Measurements from ENCODE around the gene PPARA.
"Not testable (repeated sequence)": the region's sequence is repeated elsewhere in the genome, so short reads cannot be mapped to it uniquely, and the experiment has no call there.

PPARA gene

DNA sequence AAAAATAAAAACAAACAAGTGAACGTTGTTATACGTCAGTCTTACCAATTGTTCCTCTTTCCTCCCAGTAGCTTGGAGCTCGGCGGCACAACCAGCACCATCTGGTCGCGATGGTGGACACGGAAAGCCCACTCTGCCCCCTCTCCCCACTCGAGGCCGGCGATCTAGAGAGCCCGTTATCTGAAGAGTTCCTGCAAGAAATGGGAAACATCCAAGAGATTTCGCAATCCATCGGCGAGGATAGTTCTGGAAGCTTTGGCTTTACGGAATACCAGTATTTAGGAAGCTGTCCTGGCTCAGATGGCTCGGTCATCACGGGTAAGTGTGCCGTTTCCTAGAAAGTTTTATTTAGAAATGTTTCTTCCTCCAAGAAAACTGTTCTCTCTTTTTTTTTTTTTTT, 47.9 kb downstream of the PPARA start:
- Histone ChIP-seq H3K27ac (ENCODE audit: low read depth, low read length, severe bottlenecking) (no peak overlapping the region), H3K9me3 (ENCODE audit: control insufficient read depth, low read length) (no peaks in the 10 kb centered on the region), H3K4me3 (ENCODE audit: extremely low read depth, insufficient read depth, low read length, poor library complexity, severe bottlenecking) (no peak overlapping the region), H3K36me3 (ENCODE audit: control insufficient read depth, insufficient read depth, low read length) (no peaks in the 10 kb centered on the region), H3K4me1 (ENCODE audit: control insufficient read depth, insufficient read depth, low read length, poor library complexity, severe bottlenecking) (peaks cover 7% of the 10 kb centered on the region)
- 89 to 100% methylated on average over 13 to 14 of the region's 18 CpGs for WGBS, 2 experiments (ENCODE audit: insufficient coverage in 2 of 2)

DNA sequence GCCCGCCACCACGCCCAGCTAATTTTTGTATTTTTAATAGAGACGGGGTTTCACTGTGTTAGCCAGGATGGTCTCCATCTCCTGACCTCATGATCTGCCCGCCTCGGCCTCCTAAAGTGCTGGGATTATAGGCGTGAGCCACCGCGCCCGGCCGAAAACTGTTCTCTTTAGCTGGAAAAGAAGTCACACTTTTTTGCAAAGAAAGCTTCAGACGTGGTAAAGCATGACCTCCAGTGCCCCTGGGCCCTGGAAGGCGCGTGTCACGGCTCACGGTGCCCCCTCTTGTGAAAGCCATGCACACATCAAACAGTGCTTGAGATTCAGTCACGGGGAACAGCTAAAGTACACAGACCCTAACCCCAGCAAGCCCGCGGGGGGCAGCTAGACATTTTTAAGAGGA, 48.5 kb downstream of the PPARA start:
- H3K36me3 ChIP-seq (ENCODE audit: control insufficient read depth, insufficient read depth, low read length); H3K4me3 ChIP-seq (ENCODE audit: extremely low read depth, insufficient read depth, low read length, poor library complexity, severe bottlenecking); H3K4me1 ChIP-seq (ENCODE audit: control insufficient read depth, insufficient read depth, low read length, poor library complexity, severe bottlenecking); H3K27ac ChIP-seq (ENCODE audit: low read depth, low read length, severe bottlenecking); H3K9me3 ChIP-seq (ENCODE audit: control insufficient read depth, low read length): not testable (repeated sequence)
- WGBS, 2 experiments (ENCODE audit: insufficient coverage in 2 of 2), result 93 to 96% methylated on average over 13 to 15 of the region's 18 CpGs

DNA sequence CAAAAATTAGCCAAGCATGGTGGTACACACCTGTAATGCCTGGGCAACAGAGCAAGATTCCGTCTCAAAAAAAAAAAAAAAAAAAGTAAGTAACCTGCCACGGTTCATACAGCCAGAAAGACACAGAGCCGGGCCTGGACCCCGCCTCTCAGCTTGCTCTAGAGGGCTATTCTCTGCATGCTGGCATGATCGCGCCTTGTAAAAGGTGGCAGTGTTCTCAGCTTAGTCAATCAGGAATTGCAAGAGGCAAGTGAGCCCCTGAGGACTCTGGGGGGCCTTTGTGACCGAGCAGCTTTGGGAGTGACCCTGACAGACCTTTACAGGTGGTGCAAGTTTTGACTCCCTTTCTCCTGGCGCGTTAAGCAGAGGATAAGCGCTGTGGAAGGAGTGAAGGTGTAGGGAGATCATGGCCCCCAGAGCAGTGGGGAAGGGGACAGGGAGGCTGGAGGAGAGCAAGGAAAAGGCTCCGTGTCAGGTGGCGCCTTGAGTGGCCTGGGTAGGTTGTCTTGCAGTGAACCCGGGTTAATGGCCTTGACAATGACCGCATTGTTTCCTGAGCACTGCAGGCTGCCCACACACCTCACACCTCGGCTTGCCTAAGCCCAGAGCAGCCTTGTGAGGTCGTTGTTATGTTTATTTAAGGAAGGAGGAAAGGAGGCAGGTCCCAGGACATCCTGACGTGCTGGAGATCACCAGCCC, 50.9 kb downstream of the PPARA start:
- Histone ChIP-seq H3K4me1 (ENCODE audit: control insufficient read depth, insufficient read depth, low read length, poor library complexity, severe bottlenecking) (peaks cover 7% of the 10 kb centered on the region), H3K27ac (ENCODE audit: low read depth, low read length, severe bottlenecking) (no peak overlapping the region), H3K4me3 (ENCODE audit: extremely low read depth, insufficient read depth, low read length, poor library complexity, severe bottlenecking) (no peak overlapping the region), H3K36me3 (ENCODE audit: control insufficient read depth, insufficient read depth, low read length) (no peaks in the 10 kb centered on the region), H3K9me3 (ENCODE audit: control insufficient read depth, low read length) (no peaks in the 10 kb centered on the region)
- 42 to 59% methylated on average over 8 to 11 of the region's 17 CpGs for WGBS, 2 experiments (ENCODE audit: insufficient coverage in 2 of 2)

DNA sequence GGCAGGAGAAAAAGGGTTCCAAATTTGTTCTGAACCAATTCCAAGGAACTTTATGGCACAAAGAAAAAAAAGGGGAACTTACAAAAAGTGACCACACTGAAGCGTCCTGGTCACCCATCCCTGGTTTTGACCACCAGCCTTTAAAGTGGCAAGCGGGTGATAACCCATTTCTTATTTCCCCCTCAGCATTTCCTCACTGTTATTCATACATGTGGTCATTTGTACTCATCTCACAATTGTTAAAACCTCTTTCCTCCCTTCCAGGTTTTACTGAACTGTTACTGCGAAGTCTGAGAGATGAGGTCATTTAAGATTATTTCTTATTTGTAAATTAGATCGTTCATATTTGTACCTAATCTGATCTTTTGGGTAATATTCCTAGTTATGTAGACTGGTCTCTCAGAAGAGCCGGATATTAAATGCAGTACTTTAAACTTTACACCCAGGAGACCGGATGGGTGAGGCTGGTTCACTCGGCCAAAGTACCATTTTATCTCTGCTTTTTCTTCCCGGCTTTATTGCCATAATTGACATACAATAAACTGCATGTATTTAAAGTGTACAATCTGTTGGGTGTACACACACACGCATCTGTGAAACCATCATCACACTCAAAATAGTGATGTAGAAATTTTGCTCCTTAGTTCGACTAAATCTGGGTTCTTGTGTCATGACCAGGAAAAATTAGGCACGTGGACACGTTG, 52.7 kb downstream of the PPARA start:
- H3K9me3 ChIP-seq (ENCODE audit: control insufficient read depth, low read length), result no peaks in the 10 kb centered on the region
- H3K27ac ChIP-seq (ENCODE audit: low read depth, low read length, severe bottlenecking), result no peak overlapping the region
- H3K36me3 ChIP-seq (ENCODE audit: control insufficient read depth, insufficient read depth, low read length), result no peaks in the 10 kb centered on the region
- WGBS, 2 experiments (ENCODE audit: insufficient coverage in 2 of 2), result 91 to 93% methylated on average over 5 to 7 of the region's 12 CpGs
- peaks cover 7% of the 10 kb centered on the region for H3K4me1 ChIP-seq (ENCODE audit: control insufficient read depth, insufficient read depth, low read length, poor library complexity, severe bottlenecking)
- no peak overlapping the region for H3K4me3 ChIP-seq (ENCODE audit: extremely low read depth, insufficient read depth, low read length, poor library complexity, severe bottlenecking)

DNA sequence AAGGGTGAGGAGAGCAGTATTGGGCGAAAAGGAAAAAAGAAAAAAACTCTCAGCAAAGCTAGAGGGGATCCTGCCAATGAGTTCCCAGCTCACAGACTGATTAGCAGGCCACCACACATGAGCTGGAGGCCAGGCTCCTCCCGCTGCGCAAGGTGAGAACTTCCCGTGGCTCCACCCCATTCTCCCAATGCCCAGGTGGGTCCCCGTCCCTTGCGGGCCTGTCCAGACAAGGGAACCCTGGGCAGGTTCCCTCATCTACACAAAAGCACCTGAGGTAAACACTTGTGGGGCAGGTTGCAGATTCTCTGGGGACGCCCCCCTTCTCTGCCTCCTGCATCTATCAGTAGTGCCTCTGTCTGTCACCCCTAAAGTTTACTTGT, 53.3 kb downstream of the PPARA start:
- Histone ChIP-seq H3K4me1 (ENCODE audit: control insufficient read depth, insufficient read depth, low read length, poor library complexity, severe bottlenecking) (peaks cover 7% of the 10 kb centered on the region), H3K9me3 (ENCODE audit: control insufficient read depth, low read length) (peaks cover under 1% of the 10 kb centered on the region), H3K4me3 (ENCODE audit: extremely low read depth, insufficient read depth, low read length, poor library complexity, severe bottlenecking) (no peak overlapping the region), H3K27ac (ENCODE audit: low read depth, low read length, severe bottlenecking) (no peak overlapping the region), H3K36me3 (ENCODE audit: control insufficient read depth, insufficient read depth, low read length) (no peaks in the 10 kb centered on the region)
- 89 to 95% methylated on average over 4 to 6 of the region's 7 CpGs for WGBS, 2 experiments (ENCODE audit: insufficient coverage in 2 of 2)

DNA sequence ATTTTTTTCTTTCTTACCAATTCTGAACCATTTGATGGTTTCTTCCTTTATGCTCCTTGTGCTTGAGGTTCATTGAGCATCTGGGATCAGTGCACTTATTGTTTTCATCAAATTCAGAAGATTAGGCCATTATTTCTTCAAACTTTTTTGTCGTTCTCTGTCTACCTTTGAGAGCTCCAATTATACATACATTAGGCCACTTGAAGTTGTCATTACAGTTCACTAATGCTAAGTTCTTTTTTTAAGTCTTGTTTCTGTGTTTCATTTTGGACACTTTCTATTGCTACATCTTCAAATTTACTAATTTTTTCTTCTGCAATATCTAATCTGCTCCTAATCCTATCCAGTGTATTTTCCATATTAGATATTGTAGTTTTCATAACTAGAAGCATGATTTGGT, 58.9 kb downstream of the PPARA start:
- Histone ChIP-seq H3K4me3 (ENCODE audit: extremely low read depth, insufficient read depth, low read length, poor library complexity, severe bottlenecking) (no peak overlapping the region), H3K9me3 (ENCODE audit: control insufficient read depth, low read length) (peaks cover 17% of the 10 kb centered on the region), H3K27ac (ENCODE audit: low read depth, low read length, severe bottlenecking) (no peak overlapping the region), H3K36me3 (ENCODE audit: control insufficient read depth, insufficient read depth, low read length) (no peaks in the 10 kb centered on the region), H3K4me1 (ENCODE audit: control insufficient read depth, insufficient read depth, low read length, poor library complexity, severe bottlenecking) (no peaks in the 10 kb centered on the region)
- WGBS, 2 experiments (ENCODE audit: insufficient coverage in 2 of 2), result no CpG with 5 or more reads among the region's 1 CpG

DNA sequence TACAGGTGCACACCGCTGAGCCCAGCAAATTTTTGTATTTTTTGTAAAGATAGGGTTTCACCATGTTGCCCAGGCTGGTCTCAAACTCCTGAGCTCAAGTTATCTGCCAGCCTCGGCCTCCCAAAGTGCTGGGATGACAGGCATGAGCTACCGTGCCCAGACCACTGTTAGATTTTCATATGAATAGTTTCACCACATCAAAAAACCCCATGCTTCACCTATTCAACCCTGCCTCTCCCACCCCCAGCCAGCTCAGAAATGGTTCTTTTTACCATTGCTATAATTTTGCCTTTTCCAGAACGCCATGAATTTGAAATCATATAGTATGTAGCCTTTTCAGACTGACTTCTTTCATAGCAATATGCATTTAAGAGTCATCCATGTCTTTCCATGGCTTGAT, 61.9 kb downstream of the PPARA start:
- no peaks in the 10 kb centered on the region for H3K4me1 ChIP-seq (ENCODE audit: control insufficient read depth, insufficient read depth, low read length, poor library complexity, severe bottlenecking)
- no peaks in the 10 kb centered on the region for H3K36me3 ChIP-seq (ENCODE audit: control insufficient read depth, insufficient read depth, low read length)
- peaks cover 17% of the 10 kb centered on the region for H3K9me3 ChIP-seq (ENCODE audit: control insufficient read depth, low read length)
- H3K4me3 ChIP-seq (ENCODE audit: extremely low read depth, insufficient read depth, low read length, poor library complexity, severe bottlenecking), result no peak overlapping the region
- WGBS, 2 experiments (ENCODE audit: insufficient coverage in 2 of 2), result 70 to 90% methylated on average over 3 to 4 of the region's 4 CpGs
- no peak overlapping the region for H3K27ac ChIP-seq (ENCODE audit: low read depth, low read length, severe bottlenecking)

DNA sequence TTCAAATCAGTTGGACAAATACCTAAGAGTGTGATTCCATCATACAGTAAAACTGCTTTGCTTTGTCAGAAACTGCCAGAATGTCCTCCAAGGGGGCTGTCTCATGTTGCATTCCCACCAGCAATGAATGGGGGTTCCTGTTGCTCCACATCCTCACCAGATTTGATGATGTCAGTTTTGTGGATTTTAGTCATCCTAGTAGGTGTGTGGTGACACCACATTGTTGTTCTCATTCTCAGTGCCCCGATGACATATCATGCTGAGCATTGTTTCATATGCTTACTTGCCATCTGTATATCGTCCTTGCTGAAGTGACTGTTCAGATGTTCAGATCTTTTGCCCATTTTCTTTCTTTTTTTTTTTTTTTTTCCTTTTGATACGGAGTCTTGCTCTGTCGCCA, 62.7 kb downstream of the PPARA start:
- 87 to 98% methylated on average over 3 of the region's 4 CpGs for whole genome bisulfite sequencing, 2 experiments (ENCODE audit: insufficient coverage in 2 of 2)
- Histone ChIP-seq H3K36me3 (ENCODE audit: control insufficient read depth, insufficient read depth, low read length) (peaks cover under 1% of the 10 kb centered on the region), H3K9me3 (ENCODE audit: control insufficient read depth, low read length) (peaks cover 17% of the 10 kb centered on the region), H3K4me1 (ENCODE audit: control insufficient read depth, insufficient read depth, low read length, poor library complexity, severe bottlenecking) (no peaks in the 10 kb centered on the region), H3K27ac (ENCODE audit: low read depth, low read length, severe bottlenecking) (no peak overlapping the region), H3K4me3 (ENCODE audit: extremely low read depth, insufficient read depth, low read length, poor library complexity, severe bottlenecking) (no peak overlapping the region)

DNA sequence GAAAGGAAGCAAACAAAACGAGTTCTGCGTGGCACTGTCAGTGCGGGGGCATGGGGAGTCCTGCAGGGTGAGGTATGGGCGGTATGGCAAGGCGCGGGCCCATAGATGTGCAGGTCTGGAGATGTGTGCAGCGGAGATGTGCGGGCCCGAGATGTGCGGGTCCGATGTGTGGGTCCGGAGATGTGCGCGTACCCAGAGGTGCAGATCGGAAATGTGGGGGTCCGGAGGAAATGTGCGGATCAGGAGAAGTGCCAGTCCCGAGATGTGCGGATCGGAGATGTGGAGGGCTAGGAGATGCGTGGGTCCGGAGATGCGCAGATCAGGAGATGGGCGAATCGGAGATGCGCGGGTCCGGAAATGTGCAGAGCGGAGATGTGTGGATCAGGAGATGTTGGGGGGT, 63.8 kb downstream of the PPARA start:
- Histone ChIP-seq H3K4me1 (ENCODE audit: control insufficient read depth, insufficient read depth, low read length, poor library complexity, severe bottlenecking) (no peaks in the 10 kb centered on the region), H3K4me3 (ENCODE audit: extremely low read depth, insufficient read depth, low read length, poor library complexity, severe bottlenecking) (no peak overlapping the region), H3K27ac (ENCODE audit: low read depth, low read length, severe bottlenecking) (no peak overlapping the region), H3K36me3 (ENCODE audit: control insufficient read depth, insufficient read depth, low read length) (peaks cover 3% of the 10 kb centered on the region), H3K9me3 (ENCODE audit: control insufficient read depth, low read length) (peaks cover 11% of the 10 kb centered on the region)
- WGBS, 2 experiments (ENCODE audit: insufficient coverage in 2 of 2), result 96 to 98% methylated on average over 24 to 29 of the region's 29 CpGs

DNA sequence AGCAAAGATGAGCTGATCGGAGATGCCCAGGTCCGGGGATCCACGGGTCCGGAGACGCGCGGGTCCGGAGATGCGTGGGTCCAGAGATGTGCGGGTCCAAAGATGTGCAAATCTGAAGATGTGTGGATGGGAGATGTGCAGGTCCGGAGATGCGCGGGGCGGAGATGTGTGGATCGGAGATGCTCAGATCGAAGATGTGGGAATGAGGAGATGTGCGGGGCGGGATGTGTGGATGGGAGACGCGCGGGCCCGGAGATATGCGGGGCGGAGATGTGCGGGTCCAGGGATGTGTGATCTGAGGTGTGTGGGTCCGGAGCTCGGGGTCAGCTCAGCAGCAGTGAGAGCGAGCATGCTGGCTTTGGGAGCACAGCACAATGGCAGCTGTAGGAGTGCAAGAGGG, 64.3 kb downstream of the PPARA start:
- H3K4me1 ChIP-seq (ENCODE audit: control insufficient read depth, insufficient read depth, low read length, poor library complexity, severe bottlenecking), result no peaks in the 10 kb centered on the region
- H3K4me3 ChIP-seq (ENCODE audit: extremely low read depth, insufficient read depth, low read length, poor library complexity, severe bottlenecking), result no peak overlapping the region
- WGBS, 2 experiments (ENCODE audit: insufficient coverage in 2 of 2), result 94 to 97% methylated on average over 11 to 28 of the region's 28 CpGs
- H3K36me3 ChIP-seq (ENCODE audit: control insufficient read depth, insufficient read depth, low read length), result peaks cover 6% of the 10 kb centered on the region
- H3K27ac ChIP-seq (ENCODE audit: low read depth, low read length, severe bottlenecking), result no peak overlapping the region
- peaks cover 7% of the 10 kb centered on the region for H3K9me3 ChIP-seq (ENCODE audit: control insufficient read depth, low read length)

DNA sequence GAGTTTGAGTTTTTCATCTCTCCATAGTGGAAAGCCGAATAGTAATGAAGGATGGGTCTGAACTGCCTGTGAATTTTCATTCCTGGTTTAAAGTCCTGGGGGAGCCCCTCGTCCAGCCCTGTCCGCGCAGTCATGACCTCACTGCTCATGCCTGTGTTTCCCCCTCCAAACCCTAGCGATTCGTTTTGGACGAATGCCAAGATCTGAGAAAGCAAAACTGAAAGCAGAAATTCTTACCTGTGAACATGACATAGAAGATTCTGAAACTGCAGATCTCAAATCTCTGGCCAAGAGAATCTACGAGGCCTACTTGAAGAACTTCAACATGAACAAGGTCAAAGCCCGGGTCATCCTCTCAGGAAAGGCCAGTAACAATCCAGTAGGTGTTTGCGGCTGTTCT, 69.3 kb downstream of the PPARA start:
- H3K4me3 ChIP-seq (ENCODE audit: extremely low read depth, insufficient read depth, low read length, poor library complexity, severe bottlenecking), result no peak overlapping the region
- no peaks in the 10 kb centered on the region for H3K4me1 ChIP-seq (ENCODE audit: control insufficient read depth, insufficient read depth, low read length, poor library complexity, severe bottlenecking)
- WGBS, 2 experiments (ENCODE audit: insufficient coverage in 2 of 2), result 88 to 94% methylated on average over 5 to 7 of the region's 10 CpGs
- no peak overlapping the region for H3K27ac ChIP-seq (ENCODE audit: low read depth, low read length, severe bottlenecking)
- no peaks in the 10 kb centered on the region for H3K9me3 ChIP-seq (ENCODE audit: control insufficient read depth, low read length)
- H3K36me3 ChIP-seq (ENCODE audit: control insufficient read depth, insufficient read depth, low read length), result peaks cover 15% of the 10 kb centered on the region
